Osteoblast (primary cell): ENCODE data around the gene KLHL3. TPM values are rescaled to one million over a fixed set of nuclear protein-coding genes. Genes with fewer than 3 reads are reported as not detected.

Experiments used
- DNase-seq: peaks from one replicate; pipeline ENCODE4 v3.0.0; 2011; ENCODE audit warnings: low spot score, mixed read lengths; ENCODE audit not compliant: insufficient read length; ENCODE audit errors: missing footprints
- H2AFZ ChIP-seq: 2 replicates; pipeline ENCODE4 v1.6.0; 2011; ENCODE audit warnings: mild to moderate bottlenecking, low read length
- H3K27ac ChIP-seq: 2 replicates; pipeline ENCODE4 v1.5.1; 2011; ENCODE audit warnings: mild to moderate bottlenecking, low read depth, low read length, moderate library complexity
- H3K27me3 ChIP-seq: 2 replicates; pipeline ENCODE4 v1.6.0; 2012; ENCODE audit warnings: mild to moderate bottlenecking, control low read depth, inconsistent platforms, low read length, moderate library complexity; ENCODE audit not compliant: insufficient read depth
- H3K36me3 ChIP-seq: 2 replicates; pipeline ENCODE4 v1.5.1; 2011; ENCODE audit warnings: mild to moderate bottlenecking, low read length, control low read depth, moderate library complexity; ENCODE audit not compliant: insufficient read depth
- H3K4me1 ChIP-seq: 2 replicates; pipeline ENCODE4 v1.5.1; 2011; ENCODE audit warnings: mild to moderate bottlenecking, low read length, control low read depth, moderate library complexity; ENCODE audit not compliant: insufficient read depth
- H3K4me2 ChIP-seq: 2 replicates; pipeline ENCODE4 v1.6.0; 2011; ENCODE audit warnings: mild to moderate bottlenecking, low read length; ENCODE audit not compliant: insufficient read depth
- H3K4me3 ChIP-seq: fragments of 200-600 bp; sonication (generic); 3 replicates; pipeline ENCODE4 v1.5.1; 2012; ENCODE audit warnings: mild to moderate bottlenecking, low read length, inconsistent platforms; ENCODE audit not compliant: insufficient read depth
- H3K79me2 ChIP-seq: 2 replicates; pipeline ENCODE4 v1.6.0; 2012; ENCODE audit warnings: mild to moderate bottlenecking, low read length, control low read depth, inconsistent platforms; ENCODE audit not compliant: insufficient read depth
- H3K9me3 ChIP-seq: 2 replicates; pipeline ENCODE4 v1.5.1; 2011; ENCODE audit warnings: low read depth, low read length, control low read depth
- H4K20me1 ChIP-seq: 2 replicates; pipeline ENCODE4 v1.6.0; 2012; ENCODE audit warnings: mild to moderate bottlenecking, low read length, control low read depth; ENCODE audit not compliant: insufficient read depth
- total RNA-seq: library from RNA; depleted of rRNA; stranded (reverse); fragments of >200 nt; gene quantifications from 2 replicates; pipeline ENCODE4 v1.2.3, GENCODE V29; 2012
- TF ChIP-seq, protein P1 (sequence below): IDR thresholded peaks from 2 replicates; pipeline ENCODE4 v1.5.1; 2011; ENCODE audit warnings: mild to moderate bottlenecking, low read depth, low read length, moderate library complexity; ENCODE audit errors: extremely low read depth

KLHL3 gene
- total RNA-seq, 1 donor, result 6.2 TPM

- H3K27ac ChIP-seq, result no peak overlapping the region
- H3K4me1 ChIP-seq, result peaks cover 6% of the 10 kb centered on the region
- H3K27me3 ChIP-seq, result no peaks in the 10 kb centered on the region
- H2AFZ ChIP-seq, result no peak overlapping the region
- H4K20me1 ChIP-seq, result no peaks in the 10 kb centered on the region
- DNase-seq, result peak; percentile 62
- H3K36me3 ChIP-seq, result no peaks in the 10 kb centered on the region
- H3K79me2 ChIP-seq, result no peaks in the 10 kb centered on the region
- TF ChIP-seq, protein P1, sequence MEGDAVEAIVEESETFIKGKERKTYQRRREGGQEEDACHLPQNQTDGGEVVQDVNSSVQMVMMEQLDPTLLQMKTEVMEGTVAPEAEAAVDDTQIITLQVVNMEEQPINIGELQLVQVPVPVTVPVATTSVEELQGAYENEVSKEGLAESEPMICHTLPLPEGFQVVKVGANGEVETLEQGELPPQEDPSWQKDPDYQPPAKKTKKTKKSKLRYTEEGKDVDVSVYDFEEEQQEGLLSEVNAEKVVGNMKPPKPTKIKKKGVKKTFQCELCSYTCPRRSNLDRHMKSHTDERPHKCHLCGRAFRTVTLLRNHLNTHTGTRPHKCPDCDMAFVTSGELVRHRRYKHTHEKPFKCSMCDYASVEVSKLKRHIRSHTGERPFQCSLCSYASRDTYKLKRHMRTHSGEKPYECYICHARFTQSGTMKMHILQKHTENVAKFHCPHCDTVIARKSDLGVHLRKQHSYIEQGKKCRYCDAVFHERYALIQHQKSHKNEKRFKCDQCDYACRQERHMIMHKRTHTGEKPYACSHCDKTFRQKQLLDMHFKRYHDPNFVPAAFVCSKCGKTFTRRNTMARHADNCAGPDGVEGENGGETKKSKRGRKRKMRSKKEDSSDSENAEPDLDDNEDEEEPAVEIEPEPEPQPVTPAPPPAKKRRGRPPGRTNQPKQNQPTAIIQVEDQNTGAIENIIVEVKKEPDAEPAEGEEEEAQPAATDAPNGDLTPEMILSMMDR, result no peak
- H3K4me3 ChIP-seq, result no peak overlapping the region
- H3K9me3 ChIP-seq, result peaks cover 4% of the 10 kb centered on the region
- no peak overlapping the region for H3K4me2 ChIP-seq
These were observed 99.8 kb downstream of the KLHL3 start for GRCh38 chr5:137636099-137636498.

- H3K27ac ChIP-seq, result no peak overlapping the region
- no peak overlapping the region for H3K4me2 ChIP-seq
- TF ChIP-seq, protein P1, result no peak
These were observed 100.4 kb downstream of the KLHL3 start for GRCh38 chr5:137635521-137635921.

GRCh38 chr5:137633896-137634295, 102.0 kb downstream of the KLHL3 start:
- Histone ChIP-seq H3K36me3 (no peaks in the 10 kb centered on the region), H3K9me3 (peaks cover 4% of the 10 kb centered on the region), H4K20me1 (no peaks in the 10 kb centered on the region), H3K27me3 (no peaks in the 10 kb centered on the region), H3K4me3 (no peak overlapping the region), H3K4me2 (no peak overlapping the region), H2AFZ (no peak overlapping the region), H3K4me1 (peaks cover 20% of the 10 kb centered on the region), H3K79me2 (no peaks in the 10 kb centered on the region), H3K27ac (no peak overlapping the region)
- DNase-seq, result no peak
- TF ChIP-seq, protein P1, result no peak

More at GRCh38 chr5:137635521-137635921, 100.4 kb downstream of the KLHL3 start:
- Histone ChIP-seq H3K9me3 (peaks cover 4% of the 10 kb centered on the region), H2AFZ (no peak overlapping the region), H3K4me1 (peaks cover 12% of the 10 kb centered on the region), H3K36me3 (no peaks in the 10 kb centered on the region), H3K79me2 (no peaks in the 10 kb centered on the region), H3K4me3 (no peak overlapping the region), H4K20me1 (no peaks in the 10 kb centered on the region), H3K27me3 (no peaks in the 10 kb centered on the region)
- DNase-seq, result no peak

- no peak for DNase-seq
- no peaks in the 10 kb centered on the region for H3K79me2 ChIP-seq
- no peaks in the 10 kb centered on the region for H3K27me3 ChIP-seq
- H3K4me3 ChIP-seq, result no peak overlapping the region
- peaks cover 20% of the 10 kb centered on the region for H3K4me1 ChIP-seq
- no peak overlapping the region for H3K4me2 ChIP-seq
- no peaks in the 10 kb centered on the region for H4K20me1 ChIP-seq
- H3K27ac ChIP-seq, result no peak overlapping the region
- no peaks in the 10 kb centered on the region for H3K36me3 ChIP-seq
- TF ChIP-seq, protein P1, result no peak
- H2AFZ ChIP-seq, result no peak overlapping the region
- H3K9me3 ChIP-seq, result peaks cover 1% of the 10 kb centered on the region
These were observed 103.2 kb downstream of the KLHL3 start for GRCh38 chr5:137632716-137633115.
